HG02981 (cell line): Measurements from ENCODE around the gene TMEM89.
A peak's percentile ranks its signal among the peaks of the same experiment; 100 is the strongest.

Source experiments
- ATAC-seq: cut with Tn5 transposase; IDR thresholded peaks from one replicate; pipeline ENCODE4 v1.9.1; 2021; ENCODE audit warnings: mild to moderate bottlenecking, moderate library complexity; ENCODE audit not compliant: unreplicated experiment

TMEM89 gene

GRCh38 chr3:48619541-48620524, 1.7 kb downstream of the TMEM89 start:
- ATAC-seq, result no peak

DNA sequence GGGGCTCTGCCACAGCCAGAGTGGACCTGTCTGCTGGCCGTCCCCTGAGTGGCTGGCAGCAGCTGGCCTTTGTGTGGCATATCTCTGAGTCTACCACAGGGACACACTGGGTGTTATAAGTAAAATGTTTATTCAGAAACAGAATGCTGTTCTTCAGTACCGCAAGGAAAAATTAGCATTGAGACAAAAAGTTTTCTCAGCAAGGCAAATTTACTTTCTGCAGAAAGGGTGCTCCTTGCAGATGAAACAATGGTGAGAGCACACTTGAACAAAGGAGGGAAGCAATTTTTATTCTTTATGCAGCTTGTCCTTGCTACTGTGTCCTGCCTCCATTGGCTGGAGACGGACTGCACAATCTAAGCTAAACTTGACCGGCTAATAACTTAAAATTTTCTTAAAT, 4.0 kb downstream of the TMEM89 start:
- no peak for ATAC-seq

DNA sequence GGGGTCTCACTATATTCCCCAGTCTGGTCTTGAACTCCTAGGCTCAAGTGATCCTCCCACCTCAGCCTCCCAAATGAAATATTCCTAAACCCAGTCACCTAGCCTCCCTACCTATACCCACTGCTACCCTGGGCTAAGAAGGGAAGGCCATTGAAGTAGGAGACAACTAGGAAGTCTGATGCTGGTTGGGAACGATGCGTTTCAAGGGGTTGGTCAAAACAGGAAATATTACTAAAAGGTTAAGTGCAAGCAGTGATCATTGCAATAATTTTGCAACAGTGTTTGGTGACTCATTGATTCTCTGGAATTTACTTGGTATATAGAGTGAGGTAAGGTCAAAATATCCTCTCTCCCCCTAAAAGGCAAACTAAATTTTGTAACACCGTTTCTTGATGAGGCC, 7.5 kb downstream of the TMEM89 start:
- no peak for ATAC-seq

GRCh38 chr3:48612309-48612708, 9.3 kb downstream of the TMEM89 start:
- no peak for ATAC-seq

DNA sequence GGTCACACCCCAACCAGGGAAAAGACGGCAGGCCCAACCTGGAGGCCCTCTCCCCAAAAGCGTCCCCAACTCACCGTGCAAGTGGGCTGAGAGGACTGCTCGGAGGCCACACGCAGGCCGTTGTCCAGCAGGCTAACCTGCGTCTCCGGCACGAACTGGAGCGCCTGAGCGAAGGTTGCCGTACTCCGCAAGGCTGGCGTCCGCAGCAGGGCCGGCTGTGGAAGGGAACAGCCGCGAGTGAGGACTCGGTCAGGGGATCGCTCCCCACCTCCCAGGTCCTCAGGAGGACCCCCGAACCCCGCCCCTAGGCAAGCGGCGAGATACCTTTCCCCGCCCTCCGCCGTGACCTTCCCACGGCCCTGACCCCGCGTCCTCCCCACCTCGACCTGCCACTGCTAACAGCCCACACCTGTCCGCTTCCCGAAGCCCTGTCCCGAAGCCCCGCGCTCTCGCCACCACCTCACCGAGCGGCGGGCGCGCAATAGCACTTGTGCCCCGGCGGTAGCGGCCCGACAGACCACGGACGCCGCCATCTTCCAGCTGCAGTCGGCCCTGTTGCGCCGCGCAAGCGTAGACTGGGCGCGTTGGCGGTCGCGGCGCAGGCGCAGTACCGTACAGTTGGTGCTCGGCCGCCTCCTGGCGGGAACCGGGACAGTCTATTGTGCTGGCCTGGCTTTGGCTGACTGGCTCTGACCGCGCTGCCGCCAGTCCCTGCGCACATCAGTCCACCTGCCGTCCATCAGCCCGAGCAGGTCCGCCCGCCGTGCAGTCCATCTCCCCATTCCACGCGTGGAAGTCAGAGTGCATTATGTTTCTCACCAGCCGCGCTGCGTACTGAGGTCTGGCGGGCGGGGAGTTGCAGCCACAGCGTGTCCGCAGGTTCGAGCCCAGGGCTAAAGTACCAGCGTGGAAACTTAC, 12.2 kb downstream of the TMEM89 start, which contains the start of gene UQCRC1:
Gene UQCRC1, minus strand, starts transcription at position 559 of the 918 bp plus-strand sequence. Its CDS starts 26 bp downstream, at position 533.
- ATAC-seq, result peak; percentile 96

DNA sequence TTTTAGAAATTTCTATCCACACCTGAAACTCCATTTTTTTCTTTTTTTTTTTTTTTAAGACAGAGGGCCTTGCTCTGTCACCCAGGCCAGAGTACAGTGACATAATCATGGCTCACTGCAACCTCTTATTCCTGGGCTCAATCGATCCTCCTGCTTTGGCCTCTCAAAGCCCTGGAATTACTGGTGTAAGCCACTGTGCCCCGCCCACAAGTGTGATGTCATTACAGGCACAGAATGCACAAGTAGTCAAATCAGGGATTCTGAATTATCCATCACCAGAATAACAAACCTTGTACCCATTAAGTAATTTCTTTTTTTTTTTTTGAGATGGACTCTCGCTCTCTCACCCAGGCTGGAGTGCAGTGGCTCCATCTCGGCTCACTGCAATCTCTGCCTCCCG, 14.1 kb downstream of the TMEM89 start:
- no peak for ATAC-seq

GRCh38 chr3:48601622-48601994, 20.0 kb downstream of the TMEM89 start:
- no peak for ATAC-seq

DNA sequence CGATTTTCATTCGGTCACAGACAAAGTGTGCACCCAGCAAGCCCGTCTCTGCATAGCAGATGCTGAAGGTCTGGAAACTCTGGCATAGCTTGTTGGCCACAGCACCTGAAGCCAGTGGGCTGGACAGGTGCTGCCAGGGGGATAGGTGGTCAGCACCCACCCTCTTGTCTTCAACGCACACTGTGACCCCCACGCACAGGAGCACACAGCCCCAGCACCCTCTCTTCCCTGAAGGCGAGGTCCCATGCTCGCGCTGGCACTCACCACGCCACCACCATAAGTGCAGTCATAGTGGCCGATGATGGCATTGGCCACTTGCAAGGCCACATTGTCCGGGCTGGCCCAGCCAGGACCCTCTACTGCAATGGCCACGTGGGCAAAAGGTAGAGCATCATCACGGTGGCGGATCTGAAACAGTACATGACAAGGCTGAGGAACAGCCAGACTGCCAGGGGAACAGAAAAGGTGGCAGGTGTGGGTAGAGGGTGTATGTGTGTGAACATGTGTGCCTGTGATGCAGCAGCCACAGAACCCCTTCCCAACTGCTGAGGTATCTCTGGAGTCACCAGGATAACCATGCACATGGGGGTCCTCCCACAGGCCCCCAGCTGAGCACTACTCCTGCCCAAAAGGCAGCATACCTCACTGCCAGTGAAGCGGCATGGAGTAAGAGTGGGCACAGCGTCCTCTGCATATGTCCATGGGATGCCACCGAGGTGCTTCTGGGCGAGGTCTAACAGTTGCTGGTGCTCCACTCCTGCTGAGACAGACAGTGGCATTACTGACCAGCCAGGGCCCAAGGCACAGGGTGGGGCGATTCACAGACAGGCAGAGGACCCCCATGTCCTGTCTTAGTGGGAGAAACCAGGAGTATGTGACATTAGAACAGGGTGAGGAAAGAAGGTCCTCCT, 20.6 kb downstream of the TMEM89 start:
- no peak for ATAC-seq

GRCh38 chr3:48599509-48600285, 21.9 kb downstream of the TMEM89 start:
- no peak for ATAC-seq

DNA sequence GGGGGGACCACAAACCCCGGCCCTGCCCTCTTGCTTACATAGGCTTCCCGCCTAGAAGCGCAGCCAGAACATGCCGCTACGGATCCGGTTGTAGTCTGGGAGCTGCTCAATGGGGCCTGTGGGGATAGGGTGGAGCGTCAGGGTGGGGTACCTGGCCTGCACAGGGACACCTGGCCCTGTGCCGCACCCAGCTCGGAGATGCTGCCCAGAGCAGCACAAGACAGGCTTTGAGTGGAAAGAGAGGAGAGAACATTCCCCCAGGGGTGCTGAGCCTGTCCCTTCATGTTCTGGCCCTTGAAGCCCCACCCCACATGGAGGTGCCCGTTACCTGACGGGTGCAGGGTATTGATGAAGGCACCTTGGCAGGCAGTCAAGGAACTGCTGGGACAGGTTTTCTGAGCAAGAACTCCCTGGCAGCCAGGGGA, 22.5 kb downstream of the TMEM89 start:
- ATAC-seq, result no peak

DNA sequence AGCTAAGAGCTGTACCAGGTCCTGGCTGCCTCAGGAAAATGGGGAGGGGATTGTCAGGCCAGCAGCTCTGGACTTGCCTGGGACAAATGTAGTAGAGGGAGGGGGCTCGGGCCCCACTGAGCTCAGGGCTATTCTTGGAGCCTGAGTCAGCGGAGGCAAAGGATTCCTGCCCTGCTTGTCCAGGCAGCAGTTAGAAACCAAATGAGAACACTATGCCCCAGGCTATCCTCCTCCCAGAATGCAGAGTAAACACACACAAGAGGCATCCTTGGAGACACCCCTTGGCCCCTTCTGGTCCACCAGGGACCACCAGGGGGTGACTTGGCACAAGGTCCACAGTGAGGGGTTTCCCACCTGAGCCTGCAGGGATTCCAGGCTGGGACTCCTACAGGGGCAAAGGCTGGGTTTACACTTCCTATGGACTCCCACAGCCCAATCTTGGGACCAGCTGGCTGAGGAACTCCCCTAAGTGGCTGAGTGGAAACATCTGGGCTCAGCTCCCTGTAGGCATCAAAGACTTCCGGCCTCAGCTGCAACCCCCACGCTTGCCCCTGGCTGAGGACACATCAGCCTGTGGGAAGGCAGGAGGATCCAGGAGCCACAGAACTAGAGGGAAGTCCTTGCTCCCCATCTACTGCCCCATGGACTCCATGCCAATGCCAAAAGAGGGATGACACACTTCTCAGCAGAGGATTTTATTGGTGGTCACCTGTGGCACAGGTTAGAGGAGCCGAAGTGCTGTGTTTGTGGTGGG, 23.1 kb downstream of the TMEM89 start:
- no peak for ATAC-seq

- ATAC-seq, result no peak
Measured at GRCh38 chr3:48597408-48597800, 24.2 kb downstream of the TMEM89 start.

DNA sequence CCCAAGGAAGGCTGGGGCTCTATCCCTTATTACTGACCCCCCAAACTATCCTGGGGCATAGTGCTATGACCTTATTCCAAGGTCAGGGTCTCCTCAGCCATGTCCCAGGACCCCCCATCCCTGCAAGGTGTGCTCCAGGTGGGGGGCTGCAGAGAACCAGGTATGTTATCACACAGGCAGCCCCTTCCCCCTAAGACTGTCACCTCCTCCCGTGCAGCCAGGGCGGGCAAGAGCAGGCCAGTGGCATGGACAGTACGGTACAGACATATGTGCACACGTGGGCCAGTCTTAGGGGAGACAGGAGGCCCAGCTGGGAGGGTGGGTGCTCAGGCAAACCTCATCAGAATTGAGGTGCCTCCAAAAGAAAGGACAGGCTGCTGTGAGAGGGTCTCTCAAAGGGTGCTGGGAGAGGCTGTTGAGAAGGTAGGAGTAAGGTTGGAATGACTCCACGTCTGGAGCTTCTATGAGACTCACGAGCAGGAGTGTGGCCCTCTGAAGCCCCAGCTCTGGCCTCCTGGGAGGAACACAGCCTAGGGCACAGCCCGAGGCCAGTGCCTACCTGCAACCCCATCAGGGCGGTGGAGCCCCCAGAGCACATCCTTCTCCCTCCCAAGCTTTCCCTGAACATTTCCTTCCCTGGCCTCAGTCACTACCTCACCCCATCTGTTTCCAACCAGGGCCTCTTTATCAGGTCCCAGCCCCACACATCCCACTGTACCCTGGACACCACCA, 24.7 kb downstream of the TMEM89 start:
- no peak for ATAC-seq

DNA sequence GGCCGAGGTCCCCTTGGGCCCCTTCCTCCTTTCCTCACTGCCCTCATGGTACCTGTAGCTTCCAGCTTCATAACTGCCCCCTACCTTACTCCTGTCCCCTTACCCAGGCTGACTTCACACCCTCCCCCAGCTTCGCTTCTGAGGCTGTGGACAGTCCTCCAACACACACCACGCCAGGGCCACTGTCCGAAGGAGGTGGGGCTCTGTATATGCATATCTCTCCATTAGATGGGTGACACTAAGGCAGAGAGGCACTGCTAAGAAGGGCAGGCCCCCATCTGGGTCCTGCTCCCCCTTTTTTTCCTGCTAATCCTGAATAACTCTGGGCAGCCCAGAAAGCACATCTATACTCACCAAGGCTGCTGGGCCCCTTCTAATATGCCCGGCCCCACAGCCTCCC, 25.4 kb downstream of the TMEM89 start:
- no peak for ATAC-seq

DNA sequence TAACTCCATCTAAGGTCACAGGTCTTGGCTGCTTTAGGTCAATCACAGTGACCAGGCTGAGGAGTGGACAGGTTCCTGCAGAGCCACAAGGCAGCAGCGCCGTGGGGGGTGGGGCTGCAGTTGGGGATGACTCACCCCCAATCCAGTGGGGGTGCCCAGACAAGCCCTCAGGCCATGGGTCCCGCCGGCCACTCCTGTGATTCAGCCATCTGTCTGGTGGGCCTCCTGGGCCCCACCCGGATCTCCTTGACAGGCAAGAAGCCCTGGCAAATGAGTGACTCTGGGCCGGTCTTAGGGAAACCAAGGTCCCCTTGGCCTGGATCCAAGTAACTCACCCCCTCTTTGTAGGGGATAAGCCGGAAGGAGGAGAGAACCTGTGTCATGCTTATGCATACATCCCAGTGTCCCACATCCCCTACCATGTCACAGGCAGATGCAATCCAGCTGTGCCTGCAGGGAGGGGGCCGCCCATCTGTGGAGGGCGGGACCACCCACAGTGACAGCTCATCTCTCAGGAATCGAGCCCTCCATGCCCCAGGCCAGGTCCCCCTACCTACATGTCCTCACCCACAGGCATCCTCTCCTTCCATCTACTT, 25.9 kb downstream of the TMEM89 start:
- no peak for ATAC-seq

DNA sequence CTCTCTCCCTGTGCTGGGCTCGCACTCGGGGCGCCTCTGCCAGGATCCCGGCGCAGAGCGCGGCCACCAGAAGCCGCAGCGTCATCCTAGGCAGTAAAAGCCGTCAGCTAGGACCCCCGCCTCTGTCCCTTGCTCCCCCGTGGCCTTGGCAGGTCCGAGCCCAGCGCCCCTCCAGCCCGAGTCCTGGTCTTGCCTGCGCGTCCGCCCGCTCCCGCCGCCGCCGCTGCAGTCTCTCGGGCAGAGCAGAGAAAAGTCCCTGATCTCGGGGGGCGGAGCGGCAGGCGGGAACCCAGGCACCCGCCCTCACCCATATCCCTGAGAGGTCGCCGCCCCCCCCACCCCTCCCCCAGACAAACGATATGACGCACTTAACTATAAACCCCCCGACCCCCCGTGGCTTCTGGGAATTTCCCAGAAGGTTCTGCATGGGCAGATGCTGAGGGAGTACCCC, 26.5 kb downstream of the TMEM89 start, which contains the start of gene COL7A1:
Gene COL7A1, minus strand, starts transcription at position 255 of the 451 bp plus-strand sequence. Its CDS starts 170 bp downstream, at position 85.
- ATAC-seq, result no peak

DNA sequence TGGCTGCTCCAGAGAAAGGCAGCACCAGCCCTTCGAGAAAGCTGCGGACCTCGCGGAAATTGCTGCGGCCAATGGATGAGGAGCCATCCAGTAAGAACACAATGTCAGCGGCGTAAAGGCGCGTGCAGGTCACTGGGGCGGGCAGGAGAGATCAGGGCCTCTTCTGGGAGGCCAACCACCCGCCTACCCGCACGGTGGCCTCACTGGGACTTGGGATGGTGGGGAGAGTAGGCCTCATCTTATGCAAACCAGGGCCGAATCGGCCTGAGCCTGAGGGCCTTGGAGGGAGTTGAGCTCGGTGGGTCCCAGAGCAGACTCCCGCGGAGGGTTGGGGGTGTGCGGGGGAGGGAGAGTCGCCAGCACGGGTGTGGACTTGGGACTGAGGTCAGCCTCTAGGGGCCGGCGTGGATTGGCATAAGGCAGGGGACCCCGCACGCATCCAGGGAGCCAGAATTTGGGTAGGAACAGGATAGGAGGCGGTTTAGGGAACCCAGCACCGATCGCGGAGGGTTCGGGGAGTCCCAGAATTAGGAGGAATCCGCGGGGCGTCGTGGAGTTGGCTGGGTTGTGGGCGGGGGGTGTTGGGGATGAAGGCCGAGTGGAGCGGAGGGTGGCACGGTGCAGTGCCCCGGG, 27.0 kb downstream of the TMEM89 start:
- no peak for ATAC-seq
